H1 (cell line): ENCODE measurements around the gene ZNF3. TPM values are rescaled to one million over a fixed set of nuclear protein-coding genes. Genes with fewer than 3 reads are reported as not detected.
A peak's percentile ranks its signal among the peaks of the same experiment; 100 is the strongest.

ENCODE experiments used
- BRCA1 ChIP-seq: IDR thresholded peaks from 2 replicates; pipeline ENCODE4 v1.6.1; 2012; ENCODE audit warnings: low read depth, low read length, improper control_type of control experiment
- CHD2 ChIP-seq: IDR thresholded peaks from 2 replicates; pipeline ENCODE4 v1.6.1; 2012; ENCODE audit warnings: low read length, improper control_type of control experiment
- CHD7 ChIP-seq: fragments of 300-600 bp; sonication (generic); IDR thresholded peaks from 2 replicates; pipeline ENCODE4 v1.7.1; 2012; ENCODE audit warnings: low read length, moderate library complexity, mild to moderate bottlenecking, inconsistent platforms; ENCODE audit not compliant: insufficient replicate concordance
- GABPA ChIP-seq: IDR thresholded peaks from 2 replicates; pipeline ENCODE4 v1.6.1; 2011; ENCODE audit warnings: mild to moderate bottlenecking, low read length, moderate library complexity, borderline replicate concordance; ENCODE audit not compliant: insufficient read depth
- SAP30 ChIP-seq: fragments of 300-600 bp; sonication (generic); IDR thresholded peaks from 2 replicates; pipeline ENCODE4 v1.7.1; 2012; ENCODE audit warnings: low read length, moderate library complexity, mild to moderate bottlenecking, inconsistent platforms; ENCODE audit not compliant: insufficient read depth, insufficient replicate concordance
- SP1 ChIP-seq: IDR thresholded peaks from 2 replicates; pipeline ENCODE4 v1.6.1; 2011; ENCODE audit warnings: low read depth, low read length
- SRF ChIP-seq: IDR thresholded peaks from 2 replicates; pipeline ENCODE4 v1.6.1; 2011; ENCODE audit warnings: mild to moderate bottlenecking, low read depth, low read length, moderate library complexity
- TAF7 ChIP-seq: optimal IDR thresholded peaks from 2 replicates; pipeline ENCODE3; 2011; ENCODE audit warnings: low read depth, mild to moderate bottlenecking, inconsistent platforms, low read length, moderate library complexity, borderline replicate concordance
- USF2 ChIP-seq: IDR thresholded peaks from 2 replicates; pipeline ENCODE4 v1.6.1; 2011; ENCODE audit warnings: low read length, improper control_type of control experiment
- polyA plus RNA-seq, 7 experiments: library from polyadenylated mRNA; depleted of rRNA in 3 of 7; stranded (reverse) in 5 of 7; unstranded in 2 of 7; fragments of >200 nt in 5 of 7; fragments of 200-250 nt in 2 of 7; gene quantifications; 1 replicate in 5 of 7; 2 replicates in 1 of 7; 4 replicates in 1 of 7; pipeline versions ENCODE4 v1.2.1 to v1.2.3, GENCODE V29; 2011 to 2013; ENCODE audit warnings: missing spikeins in 2 of 7, mixed read lengths in 2 of 7
- total RNA-seq: library from RNA; stranded (reverse); fragmentation: NEBNext Ultra II Directional; extraction: Animal tissue kit (Norgen Biotek cat#: 25700); gene quantifications from 2 replicates; pipeline ENCODE4 v1.2.1, GENCODE V29; 2021

ZNF3 gene
- total and polyA plus RNA-seq, 2 of the 8 experiments (the other 6 are each of a cell fraction or from before 2014, with no cell fraction given): 26.9 to 49.1 TPM

GRCh38 chr7:100088621-100089457 lies 7.3 kb upstream of the ZNF3 start, which contains the start of gene COPS6 (continued):
- TF ChIP-seq BRCA1 (no peak), CHD2 (no peak), SP1 (no peak), GABPA (no peak), SRF (no peak), TAF7 (no peak), CHD7 (no peak), SAP30 (peak; percentile 67), USF2 (no peak)
